Progenitor cell of endocrine pancreas (in vitro differentiated cells): ENCODE measurements around the gene KLHL24. TPM values are rescaled to one million over a fixed set of nuclear protein-coding genes. Genes with fewer than 3 reads are reported as not detected.

ENCODE experiments used
- DNase-seq: peaks from one replicate; pipeline ENCODE4 v3.0.0; 2021; ENCODE audit warnings: low spot score; ENCODE audit not compliant: unreplicated experiment
- H3K27ac Mint-ChIP-seq: 2 replicates; pipeline ENCODE4 v1.8.0; 2021; ENCODE audit warnings: mild to moderate bottlenecking, moderate library complexity, mixed read lengths
- H3K27me3 Mint-ChIP-seq: 2 replicates; pipeline ENCODE4 v1.8.0; 2021; ENCODE audit warnings: mixed read lengths
- H3K36me3 Mint-ChIP-seq: 2 replicates; pipeline ENCODE4 v1.8.0; 2022; ENCODE audit warnings: mixed read lengths; ENCODE audit not compliant: insufficient read depth
- H3K4me1 Mint-ChIP-seq: 2 replicates; pipeline ENCODE4 v1.8.0; 2021; ENCODE audit warnings: low read depth, mixed read lengths
- H3K4me3 Mint-ChIP-seq: 2 replicates; pipeline ENCODE4 v1.8.0; 2021; ENCODE audit warnings: low read depth, mild to moderate bottlenecking, moderate library complexity, mixed read lengths
- H3K9me3 Mint-ChIP-seq: 2 replicates; pipeline ENCODE4 v1.8.0; 2021; ENCODE audit warnings: low read depth, mixed read lengths
- long read RNA-seq: library from polyadenylated mRNA; unstranded; transcript quantifications from one replicate; pipeline ENCODE4 v2.0.0, GENCODE V29; 2020
- total RNA-seq: library from RNA; stranded (reverse); gene quantifications from 2 replicates; pipeline ENCODE4 v1.2.1, GENCODE V29; 2021
- TF ChIP-seq, protein P1 (sequence below): fragments of 200-600 bp; sonication (generic); IDR thresholded peaks from one replicate; pipeline ENCODE4 v1.5.0; 2021; ENCODE audit warnings: antibody characterized with exemption, mild to moderate bottlenecking; ENCODE audit not compliant: unreplicated experiment

Gene KLHL24, protein sequence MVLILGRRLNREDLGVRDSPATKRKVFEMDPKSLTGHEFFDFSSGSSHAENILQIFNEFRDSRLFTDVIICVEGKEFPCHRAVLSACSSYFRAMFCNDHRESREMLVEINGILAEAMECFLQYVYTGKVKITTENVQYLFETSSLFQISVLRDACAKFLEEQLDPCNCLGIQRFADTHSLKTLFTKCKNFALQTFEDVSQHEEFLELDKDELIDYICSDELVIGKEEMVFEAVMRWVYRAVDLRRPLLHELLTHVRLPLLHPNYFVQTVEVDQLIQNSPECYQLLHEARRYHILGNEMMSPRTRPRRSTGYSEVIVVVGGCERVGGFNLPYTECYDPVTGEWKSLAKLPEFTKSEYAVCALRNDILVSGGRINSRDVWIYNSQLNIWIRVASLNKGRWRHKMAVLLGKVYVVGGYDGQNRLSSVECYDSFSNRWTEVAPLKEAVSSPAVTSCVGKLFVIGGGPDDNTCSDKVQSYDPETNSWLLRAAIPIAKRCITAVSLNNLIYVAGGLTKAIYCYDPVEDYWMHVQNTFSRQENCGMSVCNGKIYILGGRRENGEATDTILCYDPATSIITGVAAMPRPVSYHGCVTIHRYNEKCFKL
- 72.8 and 79.6 TPM in 2 replicates for total RNA-seq
- long read RNA-seq, full-length matches to known transcripts, result 121 of 213 reads
- long read RNA-seq, partial matches to known transcripts, result 17 of 213 reads
- long read RNA-seq, other reads (novel, unspliced or antisense), result 75 of 213 reads

DNA sequence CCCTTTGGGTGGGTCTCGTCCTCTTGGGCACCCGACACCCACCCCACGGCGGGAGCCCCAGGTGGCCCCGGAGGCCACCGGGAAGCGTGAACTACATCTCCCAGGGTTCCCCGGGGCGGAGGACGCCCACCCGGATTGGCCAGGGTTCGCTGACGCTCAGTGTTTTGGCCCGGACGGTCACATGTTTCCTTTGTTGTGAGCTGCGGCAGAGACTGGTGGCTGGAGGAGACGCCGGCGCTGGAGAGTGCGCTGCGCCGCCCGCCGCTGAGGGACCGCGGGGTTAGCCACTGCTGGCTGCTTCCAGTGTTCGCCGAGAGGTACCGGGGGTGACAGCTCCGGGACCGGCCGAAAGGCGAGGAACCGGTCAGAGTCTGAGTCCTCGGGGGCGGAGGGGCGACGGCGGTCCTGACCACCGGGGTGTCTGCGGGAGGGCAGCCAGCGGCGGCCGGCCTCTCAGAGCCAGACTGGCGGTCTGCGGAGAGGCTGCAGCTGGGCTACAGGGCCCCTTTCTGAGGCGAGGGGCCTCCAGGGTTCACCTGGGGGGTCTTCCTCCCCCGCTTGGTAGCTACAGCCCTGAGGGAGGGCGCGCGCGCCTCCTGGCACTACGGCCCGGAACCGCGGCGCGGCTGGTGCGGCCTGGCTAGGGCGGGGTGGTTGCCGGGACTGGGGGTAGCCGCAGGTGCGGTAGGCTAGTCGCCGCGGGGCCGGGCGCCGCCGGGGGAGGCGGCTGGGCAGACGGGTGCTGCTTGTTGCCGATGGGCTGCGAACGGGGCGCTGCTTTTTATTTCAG, at the start of gene KLHL24:
Gene KLHL24, plus strand, starts transcription at position 193 of the 790 bp plus-strand sequence. CDS start 14,734 bp downstream, outside the sequence.
- peak; percentile 87 for DNase-seq
- H3K9me3 Mint-ChIP-seq, result no peaks in the 10 kb centered on the region
- peak within 1 kb of the TSS; percentile 91 for H3K4me3 Mint-ChIP-seq

DNA sequence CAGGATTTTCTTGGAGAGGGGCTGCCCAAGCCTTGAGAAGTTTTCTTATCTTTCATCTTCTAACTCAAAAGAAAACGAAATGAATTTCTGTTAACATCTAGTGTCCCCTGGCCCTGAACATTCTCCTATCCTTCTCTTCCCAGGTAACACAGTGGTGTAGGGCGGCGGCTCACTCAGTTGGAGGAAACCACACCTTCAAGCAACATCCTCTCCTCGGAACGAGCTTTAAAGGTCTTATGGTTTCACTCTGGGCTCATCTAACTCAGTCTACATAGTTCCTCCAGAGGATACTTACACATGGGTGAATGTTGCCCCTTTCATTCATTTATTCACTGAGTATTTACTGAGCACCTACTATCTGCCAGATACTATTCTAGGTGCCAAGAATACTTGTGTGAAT, 48.9 kb upstream of the KLHL24 start:
- peaks cover 20% of the 10 kb centered on the region for H3K4me1 Mint-ChIP-seq
- no peaks in the 10 kb centered on the region for H3K9me3 Mint-ChIP-seq
- no peaks in the 10 kb centered on the region for H3K36me3 Mint-ChIP-seq
- H3K4me3 Mint-ChIP-seq, result no peak overlapping the region
- H3K27me3 Mint-ChIP-seq, result peaks cover 3% of the 10 kb centered on the region
- no peak overlapping the region for H3K27ac Mint-ChIP-seq
- no peak for DNase-seq
- TF ChIP-seq, protein P1, sequence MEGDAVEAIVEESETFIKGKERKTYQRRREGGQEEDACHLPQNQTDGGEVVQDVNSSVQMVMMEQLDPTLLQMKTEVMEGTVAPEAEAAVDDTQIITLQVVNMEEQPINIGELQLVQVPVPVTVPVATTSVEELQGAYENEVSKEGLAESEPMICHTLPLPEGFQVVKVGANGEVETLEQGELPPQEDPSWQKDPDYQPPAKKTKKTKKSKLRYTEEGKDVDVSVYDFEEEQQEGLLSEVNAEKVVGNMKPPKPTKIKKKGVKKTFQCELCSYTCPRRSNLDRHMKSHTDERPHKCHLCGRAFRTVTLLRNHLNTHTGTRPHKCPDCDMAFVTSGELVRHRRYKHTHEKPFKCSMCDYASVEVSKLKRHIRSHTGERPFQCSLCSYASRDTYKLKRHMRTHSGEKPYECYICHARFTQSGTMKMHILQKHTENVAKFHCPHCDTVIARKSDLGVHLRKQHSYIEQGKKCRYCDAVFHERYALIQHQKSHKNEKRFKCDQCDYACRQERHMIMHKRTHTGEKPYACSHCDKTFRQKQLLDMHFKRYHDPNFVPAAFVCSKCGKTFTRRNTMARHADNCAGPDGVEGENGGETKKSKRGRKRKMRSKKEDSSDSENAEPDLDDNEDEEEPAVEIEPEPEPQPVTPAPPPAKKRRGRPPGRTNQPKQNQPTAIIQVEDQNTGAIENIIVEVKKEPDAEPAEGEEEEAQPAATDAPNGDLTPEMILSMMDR, result no peak

More for the DNA sequence above, at the start of gene KLHL24:
- Mint-ChIP-seq H3K27me3 (no peaks in the 10 kb centered on the region), H3K4me1 (peaks cover 17% of the 10 kb centered on the region), H3K27ac (peak within 1 kb of the TSS; percentile 99), H3K36me3 (no peaks in the 10 kb centered on the region)
- TF ChIP-seq, protein P1, result no peak

DNA sequence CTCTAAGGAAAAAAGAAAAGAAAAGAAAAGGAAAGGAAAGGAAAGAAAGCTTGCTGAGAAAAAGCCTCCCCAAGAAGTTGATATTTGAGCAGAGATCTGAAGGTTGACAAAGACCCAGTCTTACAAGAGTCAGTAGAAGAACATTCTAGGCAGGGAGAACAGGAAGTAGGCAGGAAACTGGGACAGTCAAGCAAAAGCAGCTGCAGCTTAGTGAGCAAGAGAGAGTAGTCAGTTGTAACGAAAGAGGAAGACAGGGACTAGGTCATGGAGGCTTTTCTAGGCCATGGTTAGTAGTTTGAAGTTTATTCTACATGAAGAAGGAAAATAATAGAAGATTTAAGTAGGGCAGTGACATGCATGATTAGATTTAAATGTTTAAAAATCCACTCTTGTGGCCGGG, 48.1 kb upstream of the KLHL24 start:
- no peak overlapping the region for H3K4me3 Mint-ChIP-seq
- H3K9me3 Mint-ChIP-seq, result no peaks in the 10 kb centered on the region
- H3K4me1 Mint-ChIP-seq, result peaks cover 19% of the 10 kb centered on the region
- TF ChIP-seq, protein P1, result no peak
- DNase-seq, result no peak
- H3K36me3 Mint-ChIP-seq, result no peaks in the 10 kb centered on the region
- peaks cover 3% of the 10 kb centered on the region for H3K27me3 Mint-ChIP-seq
- H3K27ac Mint-ChIP-seq, result no peak overlapping the region

DNA sequence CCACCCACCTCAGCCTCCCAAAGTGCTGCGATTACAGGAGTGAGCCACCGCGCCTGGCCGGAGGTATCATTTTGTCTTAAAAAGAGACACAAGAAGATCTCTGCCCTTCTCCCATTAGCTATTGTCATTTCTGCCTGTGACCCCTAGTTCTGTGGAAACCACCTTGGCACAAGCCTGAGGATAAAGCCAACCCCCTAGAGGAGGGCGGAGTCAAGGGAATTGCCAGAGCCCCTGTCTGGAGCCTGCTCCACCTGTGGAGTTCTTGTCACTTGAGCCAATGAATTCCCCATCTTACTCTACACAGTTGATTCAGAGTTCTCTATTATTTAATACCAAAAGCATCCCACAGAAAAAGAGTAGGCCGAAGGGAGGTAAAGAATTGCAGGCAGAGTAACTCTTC, 45.0 kb upstream of the KLHL24 start:
- Mint-ChIP-seq H3K4me1 (no peaks in the 10 kb centered on the region), H3K27ac (no peak overlapping the region), H3K4me3 (no peak overlapping the region), H3K27me3 (peaks cover 3% of the 10 kb centered on the region), H3K9me3 (peaks cover 2% of the 10 kb centered on the region), H3K36me3 (no peaks in the 10 kb centered on the region)
- TF ChIP-seq, protein P1, result no peak
- DNase-seq, result no peak
